Lung (tissue), 12 donors: ENCODE data around the gene ZNF408. TPM values are rescaled to one million over a fixed set of nuclear protein-coding genes. Genes with fewer than 3 reads are reported as not detected.

Source experiments
- ATAC-seq: fragments of 200-7000 bp; cut with Tn5 transposase; one replicate; pipeline ENCODE4 v1.9.1; 2020; ENCODE audit warnings: moderate number of reproducible peaks; ENCODE audit not compliant: insufficient read depth, low FRiP score
- DNase-seq, 3 donors: peaks; one replicate each; pipeline ENCODE4 v3.0.0-alpha.2; 2013 to 2017
- H3K27ac ChIP-seq, 2 donors: one replicate each; pipeline ENCODE4 v1.5.1; 2013; ENCODE audit warnings: mild to moderate bottlenecking in 2 of 2, moderate library complexity in 2 of 2, control low read depth in 1 of 2, inconsistent platforms in 1 of 2, low read depth in 1 of 2, low read length in 1 of 2
- H3K27me3 ChIP-seq, 3 donors: one replicate each; pipeline ENCODE4 v1.5.1; 2013; ENCODE audit warnings: low read length in 2 of 3; ENCODE audit not compliant: control insufficient read depth in 3 of 3, insufficient read depth in 3 of 3
- H3K36me3 ChIP-seq, 4 donors: one replicate each; pipeline ENCODE4 v1.5.1; 2013; ENCODE audit warnings: low read length in 4 of 4, mild to moderate bottlenecking in 1 of 4, moderate library complexity in 1 of 4; ENCODE audit not compliant: control insufficient read depth in 4 of 4, insufficient read depth in 4 of 4
- H3K4me1 ChIP-seq, 5 donors: one replicate each; pipeline ENCODE4 v1.5.1; 2013; ENCODE audit warnings: low read length in 5 of 5, mild to moderate bottlenecking in 2 of 5, moderate library complexity in 1 of 5; ENCODE audit not compliant: control insufficient read depth in 5 of 5, insufficient read depth in 5 of 5
- H3K4me3 ChIP-seq: one replicate; pipeline ENCODE4 v1.5.1; 2013; ENCODE audit warnings: mild to moderate bottlenecking, control low read depth, moderate library complexity
- H3K9ac ChIP-seq, 2 donors: one replicate each; pipeline ENCODE4 v1.5.1; 2013; ENCODE audit warnings: low read length in 2 of 2, control low read depth in 1 of 2; ENCODE audit not compliant: insufficient read depth in 1 of 2
- H3K9me3 ChIP-seq, 4 donors: one replicate each; pipeline ENCODE4 v1.5.1; 2013; ENCODE audit warnings: low read length in 3 of 4, mild to moderate bottlenecking in 1 of 4, moderate library complexity in 1 of 4; ENCODE audit not compliant: control insufficient read depth in 4 of 4, insufficient read depth in 3 of 4
- WGBS, 2 donors: extraction: QIAGEN DNeasy Blood & Tissue Kit; methylation state at CpG; one replicate each; pipeline ENCODE4 v1.1.7; 2013; 5-methylcytosine and 5-hydroxymethylcytosine counted together
- polyA plus RNA-seq, 2 donors: library from polyadenylated mRNA; stranded (reverse); fragments of 200-250 nt; gene quantifications; one replicate each; pipeline ENCODE4 v1.2.1, GENCODE V29; 2013
- total RNA-seq, 2 donors: library from RNA; depleted of rRNA in 1 of 2; stranded (reverse); fragments of >200 nt in 1 of 2; gene quantifications; one replicate each; pipeline ENCODE4 v1.2.1, GENCODE V29; 2014 to 2021
- TF ChIP-seq, protein P1 (sequence below): IDR thresholded peaks from 2 replicates; pipeline ENCODE4 v1.5.1; 2012; ENCODE audit warnings: mild to moderate bottlenecking; ENCODE audit errors: control extremely low read depth, extremely low read depth
- donor health status: control.
- donor health status: control.
- donor health status: Bipolar disorder and iron deficiency.
- donor health status: healthy.
- donor health status: DM: yes; HTN: yes; CAD: no.

The ZNF408 gene
- total and polyA plus RNA-seq, 4 donors = 3.2 to 12.7 (median 6.9) TPM

DNA sequence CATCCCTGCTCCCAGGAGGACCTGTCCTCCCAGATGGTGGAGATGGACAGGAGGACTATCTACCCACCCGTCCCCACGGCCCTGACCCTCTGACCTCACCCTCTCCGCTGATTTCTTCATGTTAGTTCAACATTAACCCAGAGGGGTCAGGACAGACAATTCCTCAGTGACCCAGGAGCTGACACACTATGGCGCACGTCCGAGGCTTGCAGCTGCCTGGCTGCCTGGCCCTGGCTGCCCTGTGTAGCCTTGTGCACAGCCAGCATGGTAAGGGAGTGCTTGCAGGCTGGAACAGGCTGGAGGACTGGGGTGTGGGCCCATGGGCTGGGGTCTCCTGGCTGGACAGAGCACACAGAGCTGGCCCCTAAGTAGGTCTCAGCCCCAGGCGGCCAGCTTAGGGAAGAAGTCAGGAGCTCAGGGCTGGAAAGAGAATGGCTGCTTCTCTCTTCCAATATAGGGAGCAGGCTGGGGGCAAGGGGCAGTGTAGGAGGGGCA is 18.3 kb downstream of the ZNF408 start, which contains the start of gene F2:
F2 (plus strand) TSS at position 166 of the 495 bp plus-strand sequence; CDS start at position 189, 23 bp downstream.
- Histone ChIP-seq H3K4me1 (peaks cover 0 to 5% (median 0%) of the 10 kb centered on the region in 5 donors), H3K9me3 (no peaks in the 10 kb centered on the region), H3K4me3 (no peak within 1 kb of the TSS), H3K36me3 (no peaks in the 10 kb centered on the region), H3K27me3 (no peaks in the 10 kb centered on the region), H3K9ac (no peak within 1 kb of the TSS), H3K27ac (no peak within 1 kb of the TSS)
- no peak for DNase-seq
- ATAC-seq = no peak
- WGBS, 2 donors = 89 to 94% methylated on average over 7 of the region's 7 CpGs
- TF ChIP-seq, protein P1, sequence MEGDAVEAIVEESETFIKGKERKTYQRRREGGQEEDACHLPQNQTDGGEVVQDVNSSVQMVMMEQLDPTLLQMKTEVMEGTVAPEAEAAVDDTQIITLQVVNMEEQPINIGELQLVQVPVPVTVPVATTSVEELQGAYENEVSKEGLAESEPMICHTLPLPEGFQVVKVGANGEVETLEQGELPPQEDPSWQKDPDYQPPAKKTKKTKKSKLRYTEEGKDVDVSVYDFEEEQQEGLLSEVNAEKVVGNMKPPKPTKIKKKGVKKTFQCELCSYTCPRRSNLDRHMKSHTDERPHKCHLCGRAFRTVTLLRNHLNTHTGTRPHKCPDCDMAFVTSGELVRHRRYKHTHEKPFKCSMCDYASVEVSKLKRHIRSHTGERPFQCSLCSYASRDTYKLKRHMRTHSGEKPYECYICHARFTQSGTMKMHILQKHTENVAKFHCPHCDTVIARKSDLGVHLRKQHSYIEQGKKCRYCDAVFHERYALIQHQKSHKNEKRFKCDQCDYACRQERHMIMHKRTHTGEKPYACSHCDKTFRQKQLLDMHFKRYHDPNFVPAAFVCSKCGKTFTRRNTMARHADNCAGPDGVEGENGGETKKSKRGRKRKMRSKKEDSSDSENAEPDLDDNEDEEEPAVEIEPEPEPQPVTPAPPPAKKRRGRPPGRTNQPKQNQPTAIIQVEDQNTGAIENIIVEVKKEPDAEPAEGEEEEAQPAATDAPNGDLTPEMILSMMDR = no peak

GRCh38 chr11:46719543-46720218 is 18.9 kb downstream of the ZNF408 start:
- 88 to 95% methylated on average over 25 of the region's 25 CpGs for WGBS, 2 donors
- DNase-seq = no peak
- Histone ChIP-seq H3K27ac (no peak overlapping the region), H3K27me3 (no peaks in the 10 kb centered on the region), H3K36me3 (no peaks in the 10 kb centered on the region), H3K9ac (no peak overlapping the region), H3K9me3 (no peaks in the 10 kb centered on the region), H3K4me3 (no peak overlapping the region), H3K4me1 (peaks cover 0 to 5% (median 0%) of the 10 kb centered on the region in 5 donors)
- no peak for ATAC-seq
- TF ChIP-seq, protein P1 = no peak

DNA sequence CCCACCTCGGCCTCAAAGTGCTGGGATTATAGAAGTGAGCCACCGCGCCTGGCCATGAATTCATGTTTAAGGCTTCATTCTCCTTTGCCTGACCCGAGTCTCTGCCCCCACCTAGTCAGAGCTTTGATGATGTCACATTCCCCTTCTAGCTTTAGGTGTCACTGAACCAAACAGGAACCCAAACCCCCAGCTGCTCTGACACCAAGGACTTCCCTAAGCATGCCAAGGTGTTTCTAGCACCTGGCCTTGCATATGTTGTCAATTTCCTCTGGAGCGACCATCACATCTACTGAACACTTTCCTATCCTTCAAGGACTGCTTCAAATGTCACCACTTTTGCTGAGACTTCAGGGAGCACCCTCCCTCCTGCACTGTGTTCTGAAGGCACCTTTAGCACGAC is 20.5 kb downstream of the ZNF408 start:
- Histone ChIP-seq H3K9me3 (no peaks in the 10 kb centered on the region), H3K27me3 (no peaks in the 10 kb centered on the region), H3K9ac (no peak overlapping the region), H3K27ac (no peak overlapping the region), H3K4me3 (no peak overlapping the region), H3K4me1 (peaks cover 0 to 5% (median 0%) of the 10 kb centered on the region in 5 donors), H3K36me3 (no peaks in the 10 kb centered on the region)
- WGBS, 2 donors = 84% methylated on average over 6 of the region's 6 CpGs
- DNase-seq = no peak
- TF ChIP-seq, protein P1 = no peak
- no peak for ATAC-seq
